ENCODE results near the gene MPP7. TPM values are rescaled to one million over a fixed set of nuclear protein-coding genes. Genes with fewer than 3 reads are reported as not detected.

Gene MPP7
- polyA plus RNA-seq, 1 donor (not counting 4 experiments of a cell fraction or from before 2014, with no cell fraction given): 6.3 TPM

DNA sequence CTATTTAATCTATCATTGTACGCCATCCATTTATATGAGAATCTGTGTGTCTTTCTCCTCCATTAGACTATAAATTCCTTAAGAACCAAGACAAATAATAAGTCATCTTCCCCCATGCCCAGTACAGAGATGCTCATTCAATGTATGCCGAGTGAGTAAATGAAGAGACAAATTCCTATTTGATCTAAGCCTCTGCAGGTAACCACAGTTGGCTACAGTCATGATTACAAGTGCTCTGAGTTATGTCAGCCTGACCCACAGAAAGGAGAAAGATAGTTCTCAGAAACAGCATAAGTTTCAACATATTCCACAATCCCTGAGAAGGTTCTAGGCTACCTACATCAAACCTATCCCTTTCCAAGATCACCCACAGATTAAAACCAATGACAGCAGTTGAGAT lies 46.1 kb downstream of the MPP7 start:
- Histone ChIP-seq H3K79me2 (ENCODE audit: control insufficient read depth, insufficient read depth, low read length) (no peaks in the 10 kb centered on the region), H3K27me3 (ENCODE audit: control insufficient read depth, extremely low read depth, insufficient read depth, low read length) (no peaks in the 10 kb centered on the region), H3K4me1 (ENCODE audit: control insufficient read depth, extremely low read depth, insufficient read depth, low read length) (peaks cover 33% of the 10 kb centered on the region), H2AFZ (ENCODE audit: control insufficient read depth, low read length) (peak overlapping the region; percentile 97), H3K9me1 (ENCODE audit: control insufficient read depth, extremely low read depth, insufficient read depth, low read length) (no peaks in the 10 kb centered on the region), H3K9me3 (ENCODE audit: control insufficient read depth, low read depth, low read length) (no peaks in the 10 kb centered on the region), H3K36me3 (ENCODE audit: control insufficient read depth in 2 of 2, extremely low read depth in 1 of 2, insufficient read depth in 2 of 2, low read length in 2 of 2) (no peaks in the 10 kb centered on the region), H3K4me3 (ENCODE audit: control insufficient read depth in 2 of 3, extremely low read depth in 1 of 3, insufficient read depth in 2 of 3, low read depth in 1 of 3, low read length in 3 of 3) (peak overlapping the region in 2 of 3 experiments; percentile 42 to 44), H3K27ac (ENCODE audit: control insufficient read depth, insufficient read depth, low read length) (peak overlapping the region; percentile 83), H3K4me2 (ENCODE audit: control insufficient read depth, extremely low read depth, insufficient read depth, low read depth, low read length) (peak overlapping the region; percentile 84), H3K9ac (ENCODE audit: control insufficient read depth, extremely low read depth, insufficient read depth, low read length) (peak overlapping the region; percentile 68), H4K20me1 (ENCODE audit: control insufficient read depth, extremely low read depth, insufficient read depth, low read length) (no peaks in the 10 kb centered on the region)
- FAIRE-seq (peak; percentile 97), DNase-seq (ENCODE audit: low read depth, low spot score) (no peak)
- no peak for TF ChIP-seq EZH2 (IDR thresholded peaks at IDR 0.05; ENCODE audit: low read length)
- TF ChIP-seq, protein P1, sequence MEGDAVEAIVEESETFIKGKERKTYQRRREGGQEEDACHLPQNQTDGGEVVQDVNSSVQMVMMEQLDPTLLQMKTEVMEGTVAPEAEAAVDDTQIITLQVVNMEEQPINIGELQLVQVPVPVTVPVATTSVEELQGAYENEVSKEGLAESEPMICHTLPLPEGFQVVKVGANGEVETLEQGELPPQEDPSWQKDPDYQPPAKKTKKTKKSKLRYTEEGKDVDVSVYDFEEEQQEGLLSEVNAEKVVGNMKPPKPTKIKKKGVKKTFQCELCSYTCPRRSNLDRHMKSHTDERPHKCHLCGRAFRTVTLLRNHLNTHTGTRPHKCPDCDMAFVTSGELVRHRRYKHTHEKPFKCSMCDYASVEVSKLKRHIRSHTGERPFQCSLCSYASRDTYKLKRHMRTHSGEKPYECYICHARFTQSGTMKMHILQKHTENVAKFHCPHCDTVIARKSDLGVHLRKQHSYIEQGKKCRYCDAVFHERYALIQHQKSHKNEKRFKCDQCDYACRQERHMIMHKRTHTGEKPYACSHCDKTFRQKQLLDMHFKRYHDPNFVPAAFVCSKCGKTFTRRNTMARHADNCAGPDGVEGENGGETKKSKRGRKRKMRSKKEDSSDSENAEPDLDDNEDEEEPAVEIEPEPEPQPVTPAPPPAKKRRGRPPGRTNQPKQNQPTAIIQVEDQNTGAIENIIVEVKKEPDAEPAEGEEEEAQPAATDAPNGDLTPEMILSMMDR (optimal IDR thresholded peaks at IDR 0.05 in 1 of 3, IDR thresholded peaks at IDR 0.05 in 1 of 3, conservative IDR thresholded peaks at IDR 0.05 in 1 of 3; ENCODE audit: extremely low read depth in 1 of 3, insufficient read depth in 2 of 3, low read length in 3 of 3): no peak
- dilution Hi-C loops (cut with MboI; ENCODE audit: extremely low pct_ligation_motif_present, low sequenced_read_pairs): loop anchor here (25.0 kb wide), 1 partner anchor 131 kb away; no protein-coding TSS in a partner anchor

DNA sequence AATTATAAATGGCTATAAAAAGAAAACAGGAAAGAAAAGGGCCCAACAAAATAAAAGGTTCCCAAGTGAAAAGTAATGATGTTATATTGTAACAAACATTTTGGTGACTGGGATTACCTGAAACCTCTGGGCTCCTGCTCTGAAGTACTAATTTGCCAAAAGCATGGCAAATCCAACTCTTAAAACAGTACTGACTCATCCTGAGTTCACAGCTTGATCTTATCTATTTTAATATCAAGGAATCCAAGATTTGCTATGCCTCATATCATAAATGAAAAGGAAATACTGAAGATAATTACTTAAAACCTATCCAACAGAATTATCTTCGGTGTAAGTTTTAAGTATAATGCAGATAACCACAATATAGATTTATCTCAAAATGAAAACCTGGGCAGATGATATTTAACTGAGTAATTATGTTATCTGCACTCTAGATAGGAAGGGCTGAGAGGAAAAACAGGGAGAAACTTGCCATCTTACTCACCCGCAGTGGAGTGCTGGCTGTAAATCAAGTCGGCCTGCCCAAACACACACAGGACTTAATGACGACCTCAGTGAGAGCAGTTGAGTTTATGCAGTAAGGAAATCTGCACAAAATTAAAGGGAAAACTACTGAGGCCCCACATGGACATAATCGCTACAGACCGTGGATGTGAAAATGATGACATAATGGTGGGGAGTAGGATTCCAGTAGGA lies 48.4 kb downstream of the MPP7 start:
- H3K9me3 ChIP-seq (ENCODE audit: control insufficient read depth, low read depth, low read length): no peaks in the 10 kb centered on the region
- dilution Hi-C loops (cut with MboI; ENCODE audit: extremely low pct_ligation_motif_present, low sequenced_read_pairs): loop anchor here (25.0 kb wide), 1 partner anchor 133 kb away; no protein-coding TSS in a partner anchor
- no peaks in the 10 kb centered on the region for H3K27me3 ChIP-seq (ENCODE audit: control insufficient read depth, extremely low read depth, insufficient read depth, low read length)
- H3K4me3 ChIP-seq (ENCODE audit: control insufficient read depth in 2 of 3, extremely low read depth in 1 of 3, insufficient read depth in 2 of 3, low read depth in 1 of 3, low read length in 3 of 3): peak overlapping the region in 2 of 3 experiments; percentile 12 to 21
- H3K4me1 ChIP-seq (ENCODE audit: control insufficient read depth, extremely low read depth, insufficient read depth, low read length): peaks cover 33% of the 10 kb centered on the region
- H3K36me3 ChIP-seq (ENCODE audit: control insufficient read depth in 2 of 2, extremely low read depth in 1 of 2, insufficient read depth in 2 of 2, low read length in 2 of 2): no peaks in the 10 kb centered on the region
- H3K4me2 ChIP-seq (ENCODE audit: control insufficient read depth, extremely low read depth, insufficient read depth, low read depth, low read length): peak overlapping the region; percentile 71
- H4K20me1 ChIP-seq (ENCODE audit: control insufficient read depth, extremely low read depth, insufficient read depth, low read length): no peaks in the 10 kb centered on the region
- no peak overlapping the region for H2AFZ ChIP-seq (ENCODE audit: control insufficient read depth, low read length)
- no peak for DNase-seq (ENCODE audit: low read depth, low spot score)
- H3K9me1 ChIP-seq (ENCODE audit: control insufficient read depth, extremely low read depth, insufficient read depth, low read length): no peaks in the 10 kb centered on the region
- H3K79me2 ChIP-seq (ENCODE audit: control insufficient read depth, insufficient read depth, low read length): no peaks in the 10 kb centered on the region
- peak overlapping the region; percentile 83 for H3K27ac ChIP-seq (ENCODE audit: control insufficient read depth, insufficient read depth, low read length)
- TF ChIP-seq, protein P1 (optimal IDR thresholded peaks at IDR 0.05 in 1 of 3, IDR thresholded peaks at IDR 0.05 in 1 of 3, conservative IDR thresholded peaks at IDR 0.05 in 1 of 3; ENCODE audit: extremely low read depth in 1 of 3, insufficient read depth in 2 of 3, low read length in 3 of 3): no peak
- peak; percentile 99 for FAIRE-seq
- H3K9ac ChIP-seq (ENCODE audit: control insufficient read depth, extremely low read depth, insufficient read depth, low read length): peak overlapping the region; percentile 8

All from keratinocyte (primary cell).